Measurements from ENCODE around the gene MCF2L2.
A peak's percentile ranks its signal among the peaks of the same experiment; 100 is the strongest.

Gene MCF2L2

DNA sequence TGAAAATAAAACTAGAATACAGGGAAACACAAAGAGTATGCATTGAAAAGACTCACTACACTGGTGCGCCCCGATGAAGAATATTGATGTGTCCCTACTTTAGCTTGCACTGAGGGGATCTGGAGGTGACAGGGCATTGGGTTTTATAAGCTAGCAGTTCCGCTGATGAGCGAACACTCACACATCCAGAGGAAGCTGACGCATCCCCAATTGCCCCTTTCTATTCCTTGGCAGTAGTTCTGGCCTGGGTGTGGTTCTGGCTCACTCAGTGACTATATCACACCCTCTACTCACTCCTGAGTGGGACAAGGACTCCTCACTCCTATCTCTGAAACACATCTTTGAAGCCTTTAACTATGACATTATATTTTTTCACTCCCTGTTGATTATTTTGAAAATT lies 104.3 kb downstream of the MCF2L2 start:
- Histone ChIP-seq H3K4me3 (ENCODE audit: low read depth, low read length) (no peak overlapping the region), H3K27ac (no peak overlapping the region), H3K36me3 (replicated peaks) (no peaks in the 10 kb centered on the region), H3K27me3 (replicated peaks) (no peaks in the 10 kb centered on the region)
- in situ Hi-C loops (cut with HindIII; ENCODE audit: low pct_ligation_motif_present, low sequenced_read_pairs): no loop called here
- TF ChIP-seq, protein P1, sequence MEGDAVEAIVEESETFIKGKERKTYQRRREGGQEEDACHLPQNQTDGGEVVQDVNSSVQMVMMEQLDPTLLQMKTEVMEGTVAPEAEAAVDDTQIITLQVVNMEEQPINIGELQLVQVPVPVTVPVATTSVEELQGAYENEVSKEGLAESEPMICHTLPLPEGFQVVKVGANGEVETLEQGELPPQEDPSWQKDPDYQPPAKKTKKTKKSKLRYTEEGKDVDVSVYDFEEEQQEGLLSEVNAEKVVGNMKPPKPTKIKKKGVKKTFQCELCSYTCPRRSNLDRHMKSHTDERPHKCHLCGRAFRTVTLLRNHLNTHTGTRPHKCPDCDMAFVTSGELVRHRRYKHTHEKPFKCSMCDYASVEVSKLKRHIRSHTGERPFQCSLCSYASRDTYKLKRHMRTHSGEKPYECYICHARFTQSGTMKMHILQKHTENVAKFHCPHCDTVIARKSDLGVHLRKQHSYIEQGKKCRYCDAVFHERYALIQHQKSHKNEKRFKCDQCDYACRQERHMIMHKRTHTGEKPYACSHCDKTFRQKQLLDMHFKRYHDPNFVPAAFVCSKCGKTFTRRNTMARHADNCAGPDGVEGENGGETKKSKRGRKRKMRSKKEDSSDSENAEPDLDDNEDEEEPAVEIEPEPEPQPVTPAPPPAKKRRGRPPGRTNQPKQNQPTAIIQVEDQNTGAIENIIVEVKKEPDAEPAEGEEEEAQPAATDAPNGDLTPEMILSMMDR (IDR thresholded peaks at IDR 0.05; ENCODE audit: low read depth, low read length, missing control alignments): no peak
- peak; percentile 32 for DNase-seq

GRCh38 chr3:183319371-183319770 lies 109.0 kb downstream of the MCF2L2 start:
- no peaks in the 10 kb centered on the region for H3K36me3 ChIP-seq (replicated peaks)
- no peaks in the 10 kb centered on the region for H3K27me3 ChIP-seq (replicated peaks)
- H3K4me3 ChIP-seq (ENCODE audit: low read depth, low read length): no peak overlapping the region
- DNase-seq: no peak
- TF ChIP-seq, protein P1 (IDR thresholded peaks at IDR 0.05; ENCODE audit: low read depth, low read length, missing control alignments): no peak
- in situ Hi-C loops (cut with HindIII; ENCODE audit: low pct_ligation_motif_present, low sequenced_read_pairs): no loop called here
- no peak overlapping the region for H3K27ac ChIP-seq

GRCh38 chr3:183318877-183319276 lies 109.5 kb downstream of the MCF2L2 start:
- in situ Hi-C loops (cut with HindIII; ENCODE audit: low pct_ligation_motif_present, low sequenced_read_pairs): no loop called here
- TF ChIP-seq, protein P1 (IDR thresholded peaks at IDR 0.05; ENCODE audit: low read depth, low read length, missing control alignments): no peak
- no peak for DNase-seq
- Histone ChIP-seq H3K27ac (no peak overlapping the region), H3K36me3 (replicated peaks) (no peaks in the 10 kb centered on the region), H3K27me3 (replicated peaks) (no peaks in the 10 kb centered on the region), H3K4me3 (ENCODE audit: low read depth, low read length) (no peak overlapping the region)

DNA sequence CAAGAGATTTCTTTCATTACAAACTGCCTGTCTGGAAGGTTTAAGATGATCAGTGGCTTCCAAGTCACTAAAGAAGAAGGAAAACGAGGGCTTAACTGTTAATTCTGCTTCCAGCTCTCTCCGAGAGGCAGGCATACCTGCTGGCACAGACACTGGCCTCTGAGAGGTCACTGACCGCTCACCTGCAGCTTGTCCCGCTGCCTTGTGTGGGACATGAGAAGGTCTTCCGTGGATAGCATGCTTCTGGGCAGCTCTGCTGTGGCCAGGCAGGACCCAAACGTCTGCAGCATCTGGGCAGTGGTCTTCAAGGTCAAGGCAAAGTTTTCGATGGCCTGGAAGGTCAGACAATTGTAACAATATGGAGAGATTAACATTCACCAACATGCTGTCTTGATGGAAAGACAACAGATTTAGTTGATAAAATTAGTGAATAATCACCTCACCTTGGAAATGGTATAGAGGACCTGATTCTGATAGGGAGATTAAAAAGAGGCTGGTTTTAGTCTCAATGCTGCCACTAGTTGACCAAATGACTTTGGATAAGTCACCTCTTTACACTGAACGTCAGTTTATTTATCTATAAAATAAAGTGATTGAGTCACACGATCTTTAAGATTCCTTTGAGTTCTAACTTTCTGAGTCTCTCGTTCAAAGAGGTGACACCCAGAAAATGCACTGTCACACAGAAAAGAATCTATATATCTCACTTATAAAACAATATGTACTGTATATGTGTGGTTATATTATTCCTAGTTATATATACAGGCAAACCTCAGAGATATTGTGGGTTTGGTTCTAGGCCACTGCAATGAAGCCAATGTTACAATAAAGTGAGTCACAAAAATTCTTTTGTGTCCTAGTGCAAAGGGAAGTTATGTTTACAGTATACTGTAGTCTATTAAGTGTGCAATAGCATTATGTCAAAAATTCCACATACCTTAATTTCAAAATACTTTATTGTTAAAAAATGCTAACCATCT lies 110.2 kb downstream of the MCF2L2 start:
- Histone ChIP-seq H3K36me3 (replicated peaks) (no peaks in the 10 kb centered on the region), H3K27me3 (replicated peaks) (no peaks in the 10 kb centered on the region), H3K4me3 (ENCODE audit: low read depth, low read length) (no peak overlapping the region), H3K27ac (no peak overlapping the region)
- in situ Hi-C loops (cut with HindIII; ENCODE audit: low pct_ligation_motif_present, low sequenced_read_pairs): no loop called here
- TF ChIP-seq, protein P1 (IDR thresholded peaks at IDR 0.05; ENCODE audit: low read depth, low read length, missing control alignments): no peak
- DNase-seq: no peak

- in situ Hi-C loops (cut with HindIII; ENCODE audit: low pct_ligation_motif_present, low sequenced_read_pairs): no loop called here
- no peak overlapping the region for H3K27ac ChIP-seq
- TF ChIP-seq, protein P1 (IDR thresholded peaks at IDR 0.05; ENCODE audit: low read depth, low read length, missing control alignments): no peak
- DNase-seq: no peak
- H3K27me3 ChIP-seq (replicated peaks): no peaks in the 10 kb centered on the region
- no peaks in the 10 kb centered on the region for H3K36me3 ChIP-seq (replicated peaks)
- no peak overlapping the region for H3K4me3 ChIP-seq (ENCODE audit: low read depth, low read length)
Observed at GRCh38 chr3:183317271-183317670, 111.1 kb downstream of the MCF2L2 start.
